ENCODE data around the gene DDC. TPM values are rescaled to one million over a fixed set of nuclear protein-coding genes. Genes with fewer than 3 reads are reported as not detected.
"Not testable (repeated sequence)": the region's sequence is repeated elsewhere in the genome, so short reads cannot be mapped to it uniquely, and the experiment has no call there.

DDC gene
- total RNA-seq, 4 donors from 2014 or later, result 16.1 to 71.3 (median 42.5) TPM

- TF ChIP-seq CTCF (IDR thresholded peaks at IDR 0.05), result no peak
- TF ChIP-seq POLR2AphosphoS5 (IDR thresholded peaks at IDR 0.05), result no peak
- TF ChIP-seq EP300 (IDR thresholded peaks at IDR 0.05; ENCODE audit: low read depth), result no peak
- no peak for TF ChIP-seq POLR2A (IDR thresholded peaks at IDR 0.05)
- no peaks in the 10 kb centered on the region for H3K27me3 ChIP-seq
- no peaks in the 10 kb centered on the region for H3K36me3 ChIP-seq
- no peaks in the 10 kb centered on the region for H3K4me1 ChIP-seq
- intact Hi-C loops (cut with DNase I; ENCODE audit: low total_unique reads) (no loop called here), in situ Hi-C loops (cut with MboI; ENCODE audit: low pct_ligation_motif_present in 1 of 4, low pct_unique_long_range_greater_than_20kb in 1 of 4, low sequenced_read_pairs in 3 of 4) (no loop called here)
- 92 to 100% methylated on average over 4 to 5 of the region's 5 CpGs for WGBS, 2 donors (ENCODE audit: low coverage in 1 of 2)
- no peak for DNase-seq
- H3K27ac ChIP-seq, result no peak overlapping the region
- H3K9me3 ChIP-seq, result peaks cover 0 to 8% of the 10 kb centered on the region in 2 donors
- H3K4me3 ChIP-seq, result no peak overlapping the region
These were observed 14.9 kb upstream of the DDC start for GRCh38 chr7:50580057-50580456.

GRCh38 chr7:50578105-50578504 lies 12.9 kb upstream of the DDC start:
- H3K27ac ChIP-seq; H3K9me3 ChIP-seq; intact Hi-C loops (cut with DNase I; ENCODE audit: low total_unique reads); H3K4me1 ChIP-seq; H3K4me3 ChIP-seq; H3K36me3 ChIP-seq; in situ Hi-C loops (cut with MboI; ENCODE audit: low pct_ligation_motif_present in 1 of 4, low pct_unique_long_range_greater_than_20kb in 1 of 4, low sequenced_read_pairs in 3 of 4); DNase-seq; H3K27me3 ChIP-seq: not testable (repeated sequence)
- 88 to 95% methylated on average over 4 of the region's 4 CpGs for WGBS, 2 donors (ENCODE audit: low coverage in 1 of 2)

- no peaks in the 10 kb centered on the region for H3K36me3 ChIP-seq
- H3K4me1 ChIP-seq, result no peaks in the 10 kb centered on the region
- in situ Hi-C loops (cut with MboI; ENCODE audit: low pct_ligation_motif_present in 1 of 4, low pct_unique_long_range_greater_than_20kb in 1 of 4, low sequenced_read_pairs in 3 of 4), result no loop called here
- no peak for DNase-seq
- intact Hi-C loops (cut with DNase I; ENCODE audit: low total_unique reads), result no loop called here
- no peak overlapping the region for H3K27ac ChIP-seq
- H3K27me3 ChIP-seq, result no peaks in the 10 kb centered on the region
- 96 to 100% methylated on average over 1 to 10 of the region's 10 CpGs for WGBS, 2 donors (ENCODE audit: low coverage in 1 of 2)
- no peak for TF ChIP-seq EP300 (IDR thresholded peaks at IDR 0.05; ENCODE audit: low read depth)
- TF ChIP-seq POLR2AphosphoS5 (IDR thresholded peaks at IDR 0.05), result no peak
- H3K4me3 ChIP-seq, result no peak overlapping the region
- H3K9me3 ChIP-seq, result no peaks in the 10 kb centered on the region
These were observed 12.4 kb upstream of the DDC start for GRCh38 chr7:50577569-50577968.

GRCh38 chr7:50576388-50576787 lies 11.2 kb upstream of the DDC start:
- H3K27ac ChIP-seq; in situ Hi-C loops (cut with MboI; ENCODE audit: low pct_ligation_motif_present in 1 of 4, low pct_unique_long_range_greater_than_20kb in 1 of 4, low sequenced_read_pairs in 3 of 4); H3K27me3 ChIP-seq; H3K36me3 ChIP-seq; H3K4me3 ChIP-seq; intact Hi-C loops (cut with DNase I; ENCODE audit: low total_unique reads); H3K4me1 ChIP-seq; DNase-seq; H3K9me3 ChIP-seq: not testable (repeated sequence)
- WGBS, 2 donors (ENCODE audit: low coverage in 1 of 2), result 72% methylated on average over 6 of the region's 6 CpGs; no CpG with 5 or more reads in 1 of the 2 donors

- H3K9me3 ChIP-seq, result no peaks in the 10 kb centered on the region
- H3K4me1 ChIP-seq, result peaks cover 0 to 17% (median 5%) of the 10 kb centered on the region in 4 donors
- H3K27me3 ChIP-seq, result no peaks in the 10 kb centered on the region
- in situ Hi-C loops (cut with MboI; ENCODE audit: low pct_ligation_motif_present in 1 of 4, low pct_unique_long_range_greater_than_20kb in 1 of 4, low sequenced_read_pairs in 3 of 4) (no loop called here), intact Hi-C loops (cut with DNase I; ENCODE audit: low total_unique reads) (no loop called here)
- H3K4me3 ChIP-seq, result no peak overlapping the region
- 85% methylated on average over 6 of the region's 6 CpGs; no CpG with 5 or more reads in 1 of the 2 donors for WGBS, 2 donors (ENCODE audit: low coverage in 1 of 2)
- no peak for TF ChIP-seq POLR2AphosphoS5 (IDR thresholded peaks at IDR 0.05)
- TF ChIP-seq CTCF (IDR thresholded peaks at IDR 0.05), result no peak
- TF ChIP-seq POLR2A (IDR thresholded peaks at IDR 0.05), result no peak
- no peak for TF ChIP-seq EP300 (IDR thresholded peaks at IDR 0.05; ENCODE audit: low read depth)
- DNase-seq, result no peak
- H3K36me3 ChIP-seq, result no peaks in the 10 kb centered on the region
- H3K27ac ChIP-seq, result no peak overlapping the region
These were observed 2.6 kb upstream of the DDC start for GRCh38 chr7:50567715-50568261.

- Histone ChIP-seq H3K27me3 (no peaks in the 10 kb centered on the region), H3K9me3 (no peaks in the 10 kb centered on the region), H3K27ac (peak overlapping the region; percentile 52 to 81 (median 68)), H3K4me1 (peaks cover 0 to 17% (median 5%) of the 10 kb centered on the region in 4 donors), H3K36me3 (no peaks in the 10 kb centered on the region), H3K4me3 (peak overlapping the region in 1 of 4 donors; percentile 22)
- 56 to 60% methylated on average over 4 to 5 of the region's 5 CpGs for WGBS, 2 donors (ENCODE audit: low coverage in 1 of 2)
- DNase-seq, result peak; percentile 29
- TF ChIP-seq POLR2AphosphoS5 (IDR thresholded peaks at IDR 0.05), result no peak
- TF ChIP-seq EP300 (IDR thresholded peaks at IDR 0.05; ENCODE audit: low read depth), result no peak
- no peak for TF ChIP-seq CTCF (IDR thresholded peaks at IDR 0.05)
- no peak for TF ChIP-seq POLR2A (IDR thresholded peaks at IDR 0.05)
- intact Hi-C loops (cut with DNase I; ENCODE audit: low total_unique reads) (no loop called here), in situ Hi-C loops (cut with MboI; ENCODE audit: low pct_ligation_motif_present in 1 of 4, low pct_unique_long_range_greater_than_20kb in 1 of 4, low sequenced_read_pairs in 3 of 4) (no loop called here)
These were observed 772 bp upstream of the DDC start for GRCh38 chr7:50565977-50566376.
